Left renal cortex interstitium (tissue), 4 donors: Measurements from ENCODE around the gene C1QTNF4. TPM values are rescaled to one million over a fixed set of nuclear protein-coding genes. Genes with fewer than 3 reads are reported as not detected.

ENCODE experiments used
- DNase-seq, 4 donors: peaks; one replicate each; pipeline ENCODE4 v3.0.0-alpha.2; 2013; ENCODE audit warnings: low read depth in 4 of 4, low spot score in 2 of 4, missing footprints in 1 of 4
- polyA plus RNA-seq, 4 donors: library from polyadenylated mRNA; unstranded; fragments of 120-200 nt; gene quantifications; one replicate each; pipeline ENCODE4 v1.2.1, GENCODE V29; 2013; ENCODE audit not compliant: insufficient read length in 4 of 4

The C1QTNF4 gene
- polyA plus RNA-seq, 4 donors: 4.3 to 13.8 (median 10.4) TPM

GRCh38 chr11:47595029-47595428 is 818 bp upstream of the C1QTNF4 start:
- DNase-seq: no peak

- no peak for DNase-seq
Observed at GRCh38 chr11:47593492-47593933, 698 bp downstream of the C1QTNF4 start.

DNA sequence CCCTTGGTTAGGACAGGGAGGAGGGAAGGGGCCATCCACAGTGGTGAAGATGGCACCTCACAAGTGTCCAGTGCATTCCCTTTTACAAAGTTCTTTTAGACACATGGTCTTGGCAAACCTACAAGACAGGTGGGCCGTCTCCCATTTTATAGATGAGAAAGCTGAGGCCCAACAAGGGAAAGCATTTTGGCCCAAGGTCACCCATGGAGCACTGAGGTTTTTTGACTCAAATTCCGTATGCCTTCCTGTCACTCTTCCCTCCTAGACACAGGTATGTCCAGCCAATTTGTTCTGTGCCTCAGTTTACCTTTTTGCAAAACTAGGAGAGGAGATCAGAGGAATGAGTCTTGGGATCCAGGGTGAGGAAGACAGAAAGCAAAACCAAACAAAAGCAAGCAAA is 1.2 kb downstream of the C1QTNF4 start:
- DNase-seq: no peak

GRCh38 chr11:47592251-47592650 is 2.0 kb downstream of the C1QTNF4 start:
- no peak for DNase-seq

- no peak for DNase-seq
Observed at GRCh38 chr11:47591764-47592163, 2.4 kb downstream of the C1QTNF4 start.

DNA sequence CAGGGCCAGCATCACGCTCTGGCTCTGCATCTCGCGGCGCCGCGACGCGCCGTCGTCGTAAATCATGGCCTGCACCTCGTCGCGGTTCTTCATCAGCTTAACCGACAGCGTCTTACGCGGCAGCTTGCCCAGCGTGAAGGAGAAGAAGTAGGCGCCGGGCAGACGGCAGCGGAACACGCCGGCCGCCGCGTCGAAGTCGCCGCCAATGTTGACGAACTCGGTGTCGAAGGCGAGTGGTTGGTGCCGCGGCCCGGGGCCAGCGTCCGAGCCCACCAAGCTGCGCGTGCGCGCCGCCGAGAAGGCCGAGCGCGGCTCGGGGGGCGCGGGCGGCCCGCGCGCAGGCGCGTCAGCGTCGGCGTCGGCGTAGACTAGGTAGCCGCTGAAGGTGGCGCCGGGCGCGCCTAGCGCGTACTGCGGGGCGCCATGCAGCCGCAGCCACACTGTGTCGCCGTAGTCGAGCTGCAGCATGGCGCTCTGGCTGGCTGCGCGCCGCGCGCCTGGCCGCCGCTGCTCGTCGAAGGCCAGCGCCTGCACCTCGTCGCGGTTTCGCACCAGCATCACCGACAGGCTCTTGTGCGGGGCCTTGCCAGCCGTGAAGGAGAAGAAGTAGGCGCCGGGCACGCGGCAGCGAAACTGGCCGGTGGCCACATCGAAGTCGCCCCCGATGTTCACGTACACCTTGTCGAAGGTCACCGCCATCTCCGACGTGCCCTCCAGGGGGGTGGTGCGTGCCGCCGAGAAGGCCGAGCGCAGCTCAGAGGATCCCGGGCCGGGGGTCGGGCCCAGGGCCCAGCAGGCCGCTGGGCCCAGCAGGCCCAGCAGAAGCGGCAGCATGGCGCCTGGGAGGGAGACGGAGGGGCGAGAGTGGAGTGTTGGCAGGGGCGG is 4.0 kb downstream of the C1QTNF4 start:
- peak in 1 of 4 donors; percentile 54 for DNase-seq

DNA sequence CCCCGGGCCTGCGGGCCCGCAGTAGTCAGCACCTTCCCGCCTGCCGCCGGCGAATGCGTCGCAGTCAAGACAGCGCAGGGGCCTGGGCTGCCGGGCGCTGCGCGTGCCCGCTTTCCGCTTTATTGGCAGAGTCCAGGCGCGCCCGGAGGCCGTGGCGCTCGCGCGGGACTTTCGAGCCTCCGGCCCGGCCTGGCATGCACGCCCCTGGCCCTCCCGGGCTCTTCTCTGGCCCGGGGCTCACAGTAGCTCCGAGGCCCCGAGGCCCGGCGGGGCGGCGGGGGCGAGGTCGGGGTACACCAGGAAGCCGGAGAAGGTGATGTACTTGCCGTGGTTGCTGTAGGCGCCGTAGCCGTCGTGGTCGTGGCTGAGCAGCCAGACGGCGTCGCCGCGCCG is 4.6 kb downstream of the C1QTNF4 start:
- DNase-seq: no peak

GRCh38 chr11:47589118-47589517 is 5.1 kb downstream of the C1QTNF4 start:
- DNase-seq: no peak

DNA sequence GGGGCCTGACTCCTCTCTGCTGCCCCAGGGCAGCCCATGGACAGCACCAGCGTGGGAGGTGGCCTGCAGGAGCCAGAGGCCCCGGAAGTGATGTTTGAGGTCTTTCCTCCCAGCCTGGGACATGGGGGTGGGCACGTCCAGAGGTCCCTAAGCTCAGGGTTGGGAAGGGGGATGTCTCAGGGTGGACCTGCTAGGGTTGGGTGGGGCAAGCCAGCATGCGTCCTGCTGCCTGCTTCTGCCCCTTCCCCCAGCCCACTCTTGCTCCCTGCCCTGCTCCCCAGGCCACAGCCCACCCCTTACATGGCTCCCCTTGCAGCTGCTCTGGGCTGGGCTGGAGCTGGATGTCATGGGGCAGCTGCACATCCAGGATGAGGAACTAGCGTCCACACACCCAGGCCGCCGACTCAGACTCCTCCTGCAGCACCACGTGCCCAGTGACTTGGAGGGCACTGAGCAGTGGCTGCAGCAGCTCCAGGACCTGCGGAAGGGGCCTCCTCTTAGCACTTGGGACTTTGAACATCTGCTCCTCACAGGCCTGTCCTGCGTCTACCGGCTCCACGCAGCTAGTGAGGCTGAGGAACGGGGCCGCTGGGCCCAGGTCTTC is 6.4 kb downstream of the C1QTNF4 start:
- no peak for DNase-seq

GRCh38 chr11:47587039-47587716 is 7.0 kb downstream of the C1QTNF4 start:
- no peak for DNase-seq

DNA sequence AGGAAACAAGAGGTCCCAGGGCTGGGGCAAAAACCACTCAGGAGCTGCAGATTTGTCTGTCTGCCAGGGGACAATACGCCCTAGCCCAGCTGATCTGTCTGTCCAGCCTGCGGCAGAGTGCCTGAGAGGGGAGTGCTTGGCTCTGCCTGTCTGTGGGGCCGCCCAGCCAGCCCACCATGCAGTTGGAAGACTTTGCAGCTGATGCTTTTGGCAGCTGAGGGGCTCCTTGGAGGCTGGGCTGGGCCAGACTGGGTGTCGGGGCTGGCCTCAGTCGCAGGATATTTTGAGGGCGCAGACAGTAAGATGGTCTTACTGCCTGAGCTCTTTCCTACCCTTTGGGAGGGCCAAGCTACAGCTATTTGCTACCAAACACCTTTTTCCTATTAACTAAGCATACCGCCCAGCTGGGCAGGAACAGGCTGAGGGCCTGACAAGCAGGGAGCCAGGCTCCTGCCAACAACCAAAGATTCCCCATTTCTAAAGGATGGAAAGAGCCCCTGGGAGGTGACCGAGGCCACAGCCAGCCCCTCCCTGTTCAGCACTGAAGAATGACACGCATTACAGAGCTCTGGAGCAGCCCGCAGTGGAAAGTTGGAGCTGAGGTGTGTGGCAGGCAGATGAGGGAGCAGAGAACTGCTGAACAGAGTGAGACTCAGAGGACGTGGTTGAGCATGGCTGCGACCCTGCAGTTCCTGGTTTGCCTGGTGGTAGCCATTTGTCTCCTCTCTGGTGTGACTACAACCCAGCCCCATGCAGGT is 7.9 kb downstream of the C1QTNF4 start, which contains the start of gene FAM180B:
FAM180B (plus strand) TSS at position 581 of the 758 bp plus-strand sequence; CDS start at position 672, 91 bp downstream.
- no peak for DNase-seq

GRCh38 chr11:47583844-47584243 is 10.4 kb downstream of the C1QTNF4 start:
- no peak for DNase-seq

- peak; percentile 83 to 97 (median 88) for DNase-seq
Observed at GRCh38 chr11:47578524-47579494, 15.4 kb downstream of the C1QTNF4 start, which contains the start of the genes KBTBD4 and NDUFS3. Gene KBTBD4 (minus strand): TSS chr11:47578970. CDS start chr11:47578951, 19 bp downstream. Gene NDUFS3 (plus strand): TSS chr11:47579074. CDS start chr11:47579092, 18 bp downstream.

DNA sequence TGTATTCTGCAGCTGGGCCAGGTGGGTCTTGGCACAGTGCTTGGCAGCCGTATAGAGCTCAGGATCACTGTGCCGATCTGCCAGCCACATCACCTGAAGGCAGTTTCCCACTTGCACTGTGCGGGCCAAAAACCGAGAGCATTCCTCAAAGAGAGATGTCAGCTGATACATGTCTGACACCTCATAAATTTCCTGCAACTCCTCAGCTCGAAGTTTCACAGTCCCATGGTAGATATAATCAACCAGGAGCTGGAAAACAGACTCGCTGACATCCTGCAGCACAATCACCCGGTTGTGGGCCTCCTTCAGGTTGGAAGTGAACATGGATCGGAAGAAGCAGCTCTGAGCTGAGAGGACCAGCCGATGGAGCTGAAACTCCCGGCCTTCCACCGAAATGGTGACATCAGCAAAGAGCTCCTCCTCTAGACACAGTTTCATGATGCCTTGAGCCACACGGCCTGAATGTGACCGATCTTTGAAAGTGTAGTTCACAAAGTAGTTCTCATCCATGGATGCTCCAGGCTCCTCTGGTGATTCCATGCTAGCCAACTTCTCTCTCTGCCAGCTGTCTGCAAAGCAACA is 16.7 kb downstream of the C1QTNF4 start:
- DNase-seq: no peak

- no peak for DNase-seq
Observed at GRCh38 chr11:47573321-47573720, 20.9 kb downstream of the C1QTNF4 start.

DNA sequence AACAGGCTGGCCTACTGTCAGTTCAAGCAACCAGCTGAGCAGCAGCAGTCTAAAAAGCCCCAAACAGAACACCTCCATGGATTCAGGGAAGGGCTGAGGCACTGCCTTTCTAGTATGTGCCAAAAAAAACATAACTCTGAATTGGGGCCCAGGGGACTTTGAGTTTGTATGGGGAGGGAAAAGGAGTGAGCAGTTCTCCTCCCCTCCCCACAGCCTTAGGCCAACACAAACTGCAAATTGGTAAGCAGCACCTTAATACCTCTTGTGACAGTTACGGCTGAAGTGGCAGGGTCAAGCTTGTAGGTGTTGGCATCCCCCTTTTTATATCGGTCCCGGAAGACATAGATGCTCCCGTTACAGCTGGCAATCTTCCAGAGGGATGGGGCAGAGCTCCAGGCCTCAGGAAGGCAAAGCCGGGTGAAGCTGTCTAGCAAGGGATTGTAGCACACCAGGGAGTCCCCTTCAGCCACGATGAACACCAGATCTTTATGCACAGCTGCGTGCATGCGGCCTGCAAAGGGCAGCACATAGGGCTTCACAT is 21.4 kb downstream of the C1QTNF4 start:
- DNase-seq: no peak

DNA sequence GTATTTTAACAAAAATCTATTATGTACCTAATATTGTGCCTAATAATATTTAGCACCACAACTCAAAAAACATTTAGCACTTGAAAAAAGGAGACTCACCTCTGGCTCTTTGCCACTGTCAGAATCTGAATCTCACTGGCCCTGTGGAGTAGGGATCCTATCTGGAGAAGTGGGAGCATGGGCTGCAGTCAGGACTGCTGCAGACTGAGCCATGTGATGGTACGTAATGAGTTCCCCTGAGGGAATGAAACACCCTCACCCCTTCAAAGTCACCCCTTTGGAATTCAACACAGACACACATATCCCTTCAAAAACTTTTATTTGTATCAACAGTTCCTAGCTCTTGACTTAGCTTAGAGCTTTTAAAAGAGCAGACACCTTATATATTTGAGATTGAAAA is 22.3 kb downstream of the C1QTNF4 start:
- DNase-seq: no peak

DNA sequence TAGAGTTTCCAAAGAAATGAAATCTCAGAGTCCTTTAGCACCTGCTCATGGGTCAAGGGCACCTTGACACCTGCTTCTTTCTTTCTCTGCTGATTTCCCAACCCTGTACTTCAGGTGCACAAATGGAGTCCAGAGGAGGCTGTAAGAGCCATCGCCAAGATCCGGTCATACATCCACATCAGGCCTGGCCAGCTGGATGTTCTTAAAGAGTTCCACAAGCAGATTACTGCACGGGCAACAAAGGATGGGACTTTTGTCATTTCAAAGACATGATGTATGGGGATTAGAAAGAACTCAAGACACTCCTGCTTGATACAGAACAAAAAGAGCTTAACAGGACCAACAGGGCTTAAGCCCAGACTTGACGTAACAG is 22.9 kb downstream of the C1QTNF4 start:
- DNase-seq: no peak
